GM12864 (cell line): Measurements from ENCODE around the gene KIF3C.

Experiments used
- DNase-seq: peaks from one replicate; pipeline ENCODE4 v3.0.0-alpha.2; 2011; ENCODE audit warnings: low read depth
- H3K4me3 ChIP-seq: 2 replicates; pipeline ENCODE4 v1.5.1; 2011; ENCODE audit warnings: mild to moderate bottlenecking, low read depth, low read length, control low read depth
- CTCF ChIP-seq: IDR thresholded peaks from 2 replicates; pipeline ENCODE4 v1.5.1; 2011; ENCODE audit warnings: low read depth, mild to moderate bottlenecking, moderate library complexity, low read length, control low read depth, inconsistent platforms; ENCODE audit errors: missing control alignments

The KIF3C gene

GRCh38 chr2:25887624-25888242 is 94.6 kb downstream of the KIF3C start:
- no peak for TF ChIP-seq CTCF
- DNase-seq = no peak
- no peak overlapping the region for H3K4me3 ChIP-seq

- no peak for DNase-seq
- no peak overlapping the region for H3K4me3 ChIP-seq
- no peak for TF ChIP-seq CTCF
Measured at GRCh38 chr2:25885933-25886332, 96.4 kb downstream of the KIF3C start.

GRCh38 chr2:25881764-25882163 is 100.5 kb downstream of the KIF3C start:
- DNase-seq = no peak
- TF ChIP-seq CTCF = no peak
- H3K4me3 ChIP-seq = no peak overlapping the region

GRCh38 chr2:25879133-25879730 is 103.1 kb downstream of the KIF3C start:
- H3K4me3 ChIP-seq = peak overlapping the region; percentile 55; the same call in 1 of the 2 replicates
- no peak for DNase-seq
- no peak for TF ChIP-seq CTCF

GRCh38 chr2:25878361-25879132 is 103.8 kb downstream of the KIF3C start, which contains the start of gene ASXL2:
Gene ASXL2, minus strand, starts transcription at chr2:25878487. Its CDS starts 265 bp downstream, at chr2:25878222.
- peak; percentile 93 for DNase-seq
- TF ChIP-seq CTCF = no peak
- H3K4me3 ChIP-seq = peak within 1 kb of the TSS; percentile 85

GRCh38 chr2:25877431-25878360 is 104.6 kb downstream of the KIF3C start:
- peak; percentile 70 for DNase-seq
- peak overlapping the region; percentile 85 for H3K4me3 ChIP-seq
- TF ChIP-seq CTCF = no peak
